H9 (cell line): ENCODE data around the gene GARS1. TPM values are rescaled to one million over a fixed set of nuclear protein-coding genes. Genes with fewer than 3 reads are reported as not detected.

ENCODE experiments used
- DNase-seq: peaks from one replicate; pipeline ENCODE4 v3.0.0-alpha.2; 2017
- H2AFZ ChIP-seq: one replicate; pipeline ENCODE4 v1.6.1; 2013; ENCODE audit warnings: mild to moderate bottlenecking, low read length, control low read depth, moderate library complexity
- H2AK5ac ChIP-seq: 2 replicates; pipeline ENCODE4 v1.6.1; 2013; ENCODE audit warnings: low read length, control low read depth, mixed read lengths; ENCODE audit not compliant: insufficient read length
- H2BK120ac ChIP-seq: one replicate; pipeline ENCODE4 v1.6.1; 2013; ENCODE audit warnings: low read depth, mild to moderate bottlenecking, low read length, control low read depth, inconsistent platforms; ENCODE audit not compliant: poor library complexity, severe bottlenecking
- H2BK12ac ChIP-seq: 2 replicates; pipeline ENCODE4 v1.6.1; 2013; ENCODE audit warnings: low read length, control low read depth, mixed read lengths, low read depth; ENCODE audit not compliant: insufficient read length
- H2BK15ac ChIP-seq: 2 replicates; pipeline ENCODE4 v1.6.1; 2013; ENCODE audit warnings: low read depth, low read length, control low read depth
- H2BK20ac ChIP-seq: one replicate; pipeline ENCODE4 v1.6.1; 2013; ENCODE audit warnings: low read depth, mild to moderate bottlenecking, low read length, control low read depth, inconsistent platforms; ENCODE audit not compliant: poor library complexity, severe bottlenecking
- H2BK5ac ChIP-seq: 2 replicates; pipeline ENCODE4 v1.6.1; 2013; ENCODE audit warnings: low read length, control low read depth, mixed read lengths; ENCODE audit not compliant: insufficient read length
- H3K14ac ChIP-seq: 2 replicates; pipeline ENCODE4 v1.6.1; 2013; ENCODE audit warnings: low read length, control low read depth; ENCODE audit not compliant: insufficient read depth
- H3K18ac ChIP-seq: 2 replicates; pipeline ENCODE4 v1.6.1; 2013; ENCODE audit warnings: low read depth, mild to moderate bottlenecking, mixed read lengths, low read length, control low read depth; ENCODE audit not compliant: insufficient read length
- H3K23ac ChIP-seq: 2 replicates; pipeline ENCODE4 v1.6.1; 2013; ENCODE audit warnings: low read length, control low read depth, mixed read lengths, low read depth; ENCODE audit not compliant: insufficient read length
- H3K23me2 ChIP-seq: 2 replicates; pipeline ENCODE4 v1.6.1; 2013; ENCODE audit warnings: low read depth, mild to moderate bottlenecking, mixed read lengths, low read length, control low read depth; ENCODE audit not compliant: insufficient read length, poor library complexity, severe bottlenecking
- H3K27ac ChIP-seq: 2 replicates; pipeline ENCODE4 v1.5.1; 2013; ENCODE audit warnings: low read length, control low read depth, mixed read lengths, low read depth; ENCODE audit not compliant: insufficient read length
- H3K27me3 ChIP-seq: 2 replicates; pipeline ENCODE4 v1.6.1; 2013; ENCODE audit warnings: low read length, control low read depth, inconsistent platforms; ENCODE audit not compliant: insufficient read depth
- H3K4ac ChIP-seq: 2 replicates; pipeline ENCODE4 v1.6.1; 2013; ENCODE audit warnings: low read depth, mild to moderate bottlenecking, control low read depth, inconsistent platforms, low read length, moderate library complexity
- H3K4me1 ChIP-seq: 2 replicates; pipeline ENCODE4 v1.6.1; 2013; ENCODE audit warnings: low read length, control low read depth, inconsistent platforms; ENCODE audit not compliant: insufficient read depth
- H3K4me2 ChIP-seq: 2 replicates; pipeline ENCODE4 v1.6.1; 2013; ENCODE audit warnings: low read length, control low read depth, mixed read lengths; ENCODE audit not compliant: insufficient read length, insufficient read depth
- H3K56ac ChIP-seq: 2 replicates; pipeline ENCODE4 v1.6.1; 2013; ENCODE audit warnings: low read depth, mild to moderate bottlenecking, mixed read lengths, low read length, control low read depth; ENCODE audit not compliant: insufficient read length
- H3K79me1 ChIP-seq: 2 replicates; pipeline ENCODE4 v1.6.1; 2013; ENCODE audit warnings: low read depth, mild to moderate bottlenecking, moderate library complexity, low read length, control low read depth, inconsistent platforms; ENCODE audit not compliant: insufficient read depth, poor library complexity, severe bottlenecking
- H3K79me2 ChIP-seq: 2 replicates; pipeline ENCODE4 v1.6.1; 2013; ENCODE audit warnings: low read length, control low read depth, inconsistent platforms; ENCODE audit not compliant: insufficient read depth
- H3K9ac ChIP-seq: 2 replicates; pipeline ENCODE4 v1.6.1; 2013; ENCODE audit warnings: low read length, control low read depth, mixed read lengths; ENCODE audit not compliant: insufficient read length; ENCODE audit errors: extremely low read depth
- H3K9me3 ChIP-seq: one replicate; pipeline ENCODE4 v1.6.1; 2013; ENCODE audit warnings: low read depth, low read length, inconsistent platforms; ENCODE audit not compliant: control insufficient read depth
- H3T11ph ChIP-seq: one replicate; pipeline ENCODE4 v1.6.1; 2013; ENCODE audit warnings: mild to moderate bottlenecking, low read length, control low read depth, inconsistent platforms
- H4K20me1 ChIP-seq: one replicate; pipeline ENCODE4 v1.6.1; 2013; ENCODE audit not compliant: control insufficient read depth, insufficient read length, insufficient read depth
- H4K5ac ChIP-seq: 2 replicates; pipeline ENCODE4 v1.6.1; 2013; ENCODE audit warnings: low read depth, mild to moderate bottlenecking, mixed read lengths, low read length, control low read depth; ENCODE audit not compliant: insufficient read length
- H4K8ac ChIP-seq: replicated peaks from 2 replicates; pipeline ENCODE4 v1.6.1; 2013; ENCODE audit warnings: low read length, control low read depth, mixed read lengths, low read depth; ENCODE audit not compliant: insufficient read length
- H4K91ac ChIP-seq: 2 replicates; pipeline ENCODE4 v1.6.1; 2013; ENCODE audit warnings: low read depth, mild to moderate bottlenecking, moderate library complexity, mixed read lengths, low read length, control low read depth; ENCODE audit not compliant: insufficient read length
- H3K27ac Mint-ChIP-seq, 3 experiments: 2 replicates in 2 of 3; 3 replicates in 1 of 3; pipeline ENCODE4 v1.8.0; 2020 to 2021; ENCODE audit warnings: mixed read lengths in 3 of 3, mild to moderate bottlenecking in 1 of 3, moderate library complexity in 1 of 3
- H3K27me3 Mint-ChIP-seq: 2 replicates; pipeline ENCODE4 v1.8.0; 2021; ENCODE audit warnings: low read depth, mild to moderate bottlenecking, moderate library complexity, mixed read lengths
- H3K36me3 Mint-ChIP-seq, 3 experiments: 2 replicates in 2 of 3; 3 replicates in 1 of 3; pipeline ENCODE4 v1.8.0; 2020 to 2021; ENCODE audit warnings: low read depth in 3 of 3, mixed read lengths in 3 of 3; ENCODE audit not compliant: insufficient read depth in 1 of 3
- H3K4me1 Mint-ChIP-seq, 2 experiments: 2 replicates each; pipeline ENCODE4 v1.8.0; 2020; ENCODE audit warnings: mixed read lengths in 2 of 2
- H3K4me3 Mint-ChIP-seq, 2 experiments: 2 replicates in 1 of 2; 3 replicates in 1 of 2; pipeline ENCODE4 v1.8.0; 2020 to 2021; ENCODE audit warnings: mild to moderate bottlenecking in 2 of 2, mixed read lengths in 2 of 2, moderate library complexity in 1 of 2
- H3K9me3 Mint-ChIP-seq, 2 experiments: 2 replicates in 1 of 2; 3 replicates in 1 of 2; pipeline ENCODE4 v1.8.0; 2020; ENCODE audit warnings: mild to moderate bottlenecking in 2 of 2, mixed read lengths in 2 of 2, moderate library complexity in 1 of 2
- WGBS: extraction: QIAGEN DNeasy Blood & Tissue Kit; methylation state at CpG from one replicate; pipeline ENCODE4 v1.1.7; 2013; ENCODE audit warnings: missing lambda C conversion rate, low lambda C conversion rate, mixed read lengths; ENCODE audit not compliant: insufficient read length; ENCODE audit errors: extremely low coverage; 5-methylcytosine and 5-hydroxymethylcytosine counted together
- total RNA-seq: library from RNA; stranded (reverse); gene quantifications from 2 replicates; pipeline ENCODE4 v1.2.1, GENCODE V29; 2021
- TF ChIP-seq, protein P1 (sequence below): fragments of 200-600 bp; sonication (generic); conservative IDR thresholded peaks from 3 replicates; pipeline ENCODE4 v1.8.0; 2021; ENCODE audit warnings: antibody characterized with exemption, mild to moderate bottlenecking

GARS1 gene
- total RNA-seq, 1 experiment from 2014 or later, result 234 TPM

DNA sequence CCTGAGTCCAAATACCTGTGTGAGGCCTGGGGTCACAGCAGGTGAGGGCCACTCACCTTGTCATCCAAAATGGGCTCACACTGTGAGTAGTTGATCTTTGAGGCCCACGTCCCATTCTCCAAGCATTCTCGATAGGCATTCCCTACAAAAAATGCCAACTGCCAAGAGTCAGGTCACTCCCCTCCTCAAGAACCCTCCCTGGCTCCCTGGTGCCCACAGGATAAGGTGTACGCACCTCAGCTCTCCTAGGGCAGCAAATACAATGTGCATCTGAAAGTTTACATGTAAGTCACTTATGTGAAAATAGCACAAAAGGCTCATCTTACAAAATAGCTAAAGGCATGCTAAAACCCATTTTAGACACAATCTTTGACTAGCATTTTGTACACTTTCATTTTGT lies 72.5 kb downstream of the GARS1 start:
- H3K4me2 ChIP-seq, result no peak overlapping the region
- no peak overlapping the region for H3K27ac Mint-ChIP-seq
- TF ChIP-seq, protein P1, sequence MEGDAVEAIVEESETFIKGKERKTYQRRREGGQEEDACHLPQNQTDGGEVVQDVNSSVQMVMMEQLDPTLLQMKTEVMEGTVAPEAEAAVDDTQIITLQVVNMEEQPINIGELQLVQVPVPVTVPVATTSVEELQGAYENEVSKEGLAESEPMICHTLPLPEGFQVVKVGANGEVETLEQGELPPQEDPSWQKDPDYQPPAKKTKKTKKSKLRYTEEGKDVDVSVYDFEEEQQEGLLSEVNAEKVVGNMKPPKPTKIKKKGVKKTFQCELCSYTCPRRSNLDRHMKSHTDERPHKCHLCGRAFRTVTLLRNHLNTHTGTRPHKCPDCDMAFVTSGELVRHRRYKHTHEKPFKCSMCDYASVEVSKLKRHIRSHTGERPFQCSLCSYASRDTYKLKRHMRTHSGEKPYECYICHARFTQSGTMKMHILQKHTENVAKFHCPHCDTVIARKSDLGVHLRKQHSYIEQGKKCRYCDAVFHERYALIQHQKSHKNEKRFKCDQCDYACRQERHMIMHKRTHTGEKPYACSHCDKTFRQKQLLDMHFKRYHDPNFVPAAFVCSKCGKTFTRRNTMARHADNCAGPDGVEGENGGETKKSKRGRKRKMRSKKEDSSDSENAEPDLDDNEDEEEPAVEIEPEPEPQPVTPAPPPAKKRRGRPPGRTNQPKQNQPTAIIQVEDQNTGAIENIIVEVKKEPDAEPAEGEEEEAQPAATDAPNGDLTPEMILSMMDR, result no peak

More for the DNA sequence above, 72.5 kb downstream of the GARS1 start:
- H3K18ac ChIP-seq, result no peak overlapping the region
- no peak overlapping the region for H3K27ac ChIP-seq
- H3K23me2 ChIP-seq, result no peaks in the 10 kb centered on the region
- H2BK15ac ChIP-seq, result no peak overlapping the region
- no peaks in the 10 kb centered on the region for H3K79me2 ChIP-seq
- WGBS, result no CpG with 5 or more reads among the region's 3 CpGs
- no peak overlapping the region for H3T11ph ChIP-seq
- no peak overlapping the region for H2BK12ac ChIP-seq
- no peak overlapping the region for H3K9ac ChIP-seq
- H3K27me3 ChIP-seq, result no peaks in the 10 kb centered on the region
- DNase-seq, result no peak
- H4K20me1 ChIP-seq, result no peaks in the 10 kb centered on the region
- no peak overlapping the region for H3K23ac ChIP-seq
- H3K4ac ChIP-seq, result no peak overlapping the region
- Mint-ChIP-seq H3K27me3 (peaks cover 4% of the 10 kb centered on the region; the same call in 1 of the 2 replicates), H3K4me1 (peaks cover 11 to 16% of the 10 kb centered on the region in 2 experiments), H3K36me3 (no peaks in the 10 kb centered on the region), H3K9me3 (no peaks in the 10 kb centered on the region), H3K4me3 (no peak overlapping the region)
- no peaks in the 10 kb centered on the region for H3K9me3 ChIP-seq
- no peak overlapping the region for H3K14ac ChIP-seq
- no peak overlapping the region for H4K5ac ChIP-seq
- no peak overlapping the region for H2AFZ ChIP-seq
- no peak overlapping the region for H3K56ac ChIP-seq
- H3K79me1 ChIP-seq, result no peaks in the 10 kb centered on the region
- no peak overlapping the region for H4K8ac ChIP-seq
- H2BK5ac ChIP-seq, result no peak overlapping the region
- H2BK120ac ChIP-seq, result no peak overlapping the region
- no peak overlapping the region for H4K91ac ChIP-seq
- no peak overlapping the region for H2AK5ac ChIP-seq
- H2BK20ac ChIP-seq, result no peak overlapping the region
- no peaks in the 10 kb centered on the region for H3K4me1 ChIP-seq
